Measurements from ENCODE around the gene SYS1. TPM values are rescaled to one million over a fixed set of nuclear protein-coding genes. Genes with fewer than 3 reads are reported as not detected.

The SYS1 gene
- 15.5 and 38.7 TPM in 2 replicates for total RNA-seq (ENCODE audit: low replicate concordance)

GRCh38 chr20:45362804-45363610 lies at the start of gene SYS1:
Gene SYS1 (plus strand): TSS chr20:45363156. CDS start chr20:45363532, 376 bp downstream.

GRCh38 chr20:45347936-45348778 lies 14.8 kb upstream of the SYS1 start, which contains the start of gene SDC4:
Gene SDC4 (minus strand): TSS chr20:45348424. CDS start chr20:45348384, 40 bp downstream.

GRCh38 chr20:45378191-45378590 lies 15.2 kb downstream of the SYS1 start, which contains the start of gene TP53TG5:
Gene TP53TG5 (minus strand): TSS chr20:45378325. CDS start chr20:45378236, 89 bp downstream.

GRCh38 chr20:45407783-45408645 lies 45.1 kb downstream of the SYS1 start, which contains the start of gene DBNDD2:
Gene DBNDD2 (plus strand): TSS chr20:45408289. CDS start chr20:45408468, 179 bp downstream.

GRCh38 chr20:45415822-45416637 lies 53.1 kb downstream of the SYS1 start, which contains the start of gene PIGT:
Gene PIGT (plus strand): TSS chr20:45416141. CDS start chr20:45416157, 16 bp downstream.

Other genes with a start within 250 kb of the SYS1 start
- gene WFDC5, start 248.0 kb upstream of the SYS1 start, total RNA-seq (ENCODE audit: low replicate concordance), result not detected in 2 replicates
- not detected in 2 replicates for gene WFDC12, start 238.7 kb upstream of the SYS1 start, total RNA-seq (ENCODE audit: low replicate concordance)
- not detected in 2 replicates for gene PI3, start 188.3 kb upstream of the SYS1 start, total RNA-seq (ENCODE audit: low replicate concordance)
- not detected in 2 replicates for gene SEMG1, start 156.1 kb upstream of the SYS1 start, total RNA-seq (ENCODE audit: low replicate concordance)
- not detected in 2 replicates for gene SEMG2, start 141.8 kb upstream of the SYS1 start, total RNA-seq (ENCODE audit: low replicate concordance)
- not detected in 2 replicates for gene SLPI, start 108.6 kb upstream of the SYS1 start, total RNA-seq (ENCODE audit: low replicate concordance)
- gene RBPJL, start 56.3 kb upstream of the SYS1 start, total RNA-seq (ENCODE audit: low replicate concordance), result not detected in 2 replicates
- gene MATN4, start 54.9 kb upstream of the SYS1 start, total RNA-seq (ENCODE audit: low replicate concordance), result 0.23 TPM in 1 of 2 replicates, not detected in the other
- gene SDC4, start 14.7 kb upstream of the SYS1 start, total RNA-seq (ENCODE audit: low replicate concordance), result 28.8 and 50.7 TPM in 2 replicates
- gene TP53TG5, start 15.2 kb downstream of the SYS1 start, total RNA-seq (ENCODE audit: low replicate concordance), result 0.12 TPM in 1 of 2 replicates, not detected in the other
- gene DBNDD2, start 45.1 kb downstream of the SYS1 start, total RNA-seq (ENCODE audit: low replicate concordance), result 0.83 and 1.1 TPM in 2 replicates
- gene PIGT, start 53.0 kb downstream of the SYS1 start, total RNA-seq (ENCODE audit: low replicate concordance), result 16.5 and 23.8 TPM in 2 replicates
- gene WFDC2, start 106.6 kb downstream of the SYS1 start, total RNA-seq (ENCODE audit: low replicate concordance), result not detected in 2 replicates
- gene SPINT3, start 152.5 kb downstream of the SYS1 start, total RNA-seq (ENCODE audit: low replicate concordance), result not detected in 2 replicates
- not detected in 2 replicates for gene WFDC6, start 176.3 kb downstream of the SYS1 start, total RNA-seq (ENCODE audit: low replicate concordance)
- gene EPPIN, start 184.2 kb downstream of the SYS1 start, total RNA-seq (ENCODE audit: low replicate concordance), result not detected in 2 replicates
- gene WFDC8, start 216.1 kb downstream of the SYS1 start, total RNA-seq (ENCODE audit: low replicate concordance), result not detected in 2 replicates

All from smooth muscle cell of the coronary artery (primary cell).